GM18951 (cell line): Measurements from ENCODE around the gene SSTR5.

ENCODE experiments used
- POLR2A ChIP-seq: IDR thresholded peaks from 4 replicates; pipeline ENCODE4 v1.6.1; 2011; ENCODE audit warnings: mild to moderate bottlenecking; ENCODE audit not compliant: insufficient read length, insufficient read depth; ENCODE audit errors: extremely low read depth
- in situ Hi-C: fragments of 300-500 bp; cut with MboI; formaldehyde crosslinking; loops from one replicate; pipeline ENCODE4 v1.12.0; 2022; ENCODE audit warnings: low sequenced_read_pairs, mixed read lengths, inconsistent platforms; ENCODE audit not compliant: unreplicated experiment

Gene SSTR5

GRCh38 chr16:1066584-1067172, 5.9 kb upstream of the SSTR5 start:
- no peak for TF ChIP-seq POLR2A
- in situ Hi-C loops: loop anchor here (25.0 kb wide), 1 partner anchor 229 kb away; no protein-coding TSS in a partner anchor

DNA sequence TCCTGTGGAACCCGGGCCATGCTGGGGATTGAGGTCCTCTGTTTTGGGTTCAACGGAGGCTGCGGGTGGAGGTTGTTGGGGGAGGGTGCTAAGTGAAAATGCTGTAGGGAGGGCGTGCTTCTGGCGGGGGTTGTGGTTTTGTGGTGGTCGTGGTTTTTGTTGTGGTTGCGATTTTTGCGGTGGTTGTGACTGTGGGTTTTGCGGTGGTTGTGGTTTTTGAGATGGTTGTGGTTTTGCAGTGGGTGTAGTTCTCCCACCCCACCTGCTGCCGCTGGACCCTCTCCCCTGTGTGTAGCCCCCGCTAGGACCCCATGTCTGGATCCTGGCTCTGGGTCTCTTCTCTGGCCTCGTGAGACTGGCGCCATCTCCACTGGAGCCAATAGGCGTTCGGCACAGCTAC, 4.9 kb upstream of the SSTR5 start:
- no peak for TF ChIP-seq POLR2A
- in situ Hi-C loops: loop anchor here (25.0 kb wide), 1 partner anchor 230 kb away; no protein-coding TSS in a partner anchor

DNA sequence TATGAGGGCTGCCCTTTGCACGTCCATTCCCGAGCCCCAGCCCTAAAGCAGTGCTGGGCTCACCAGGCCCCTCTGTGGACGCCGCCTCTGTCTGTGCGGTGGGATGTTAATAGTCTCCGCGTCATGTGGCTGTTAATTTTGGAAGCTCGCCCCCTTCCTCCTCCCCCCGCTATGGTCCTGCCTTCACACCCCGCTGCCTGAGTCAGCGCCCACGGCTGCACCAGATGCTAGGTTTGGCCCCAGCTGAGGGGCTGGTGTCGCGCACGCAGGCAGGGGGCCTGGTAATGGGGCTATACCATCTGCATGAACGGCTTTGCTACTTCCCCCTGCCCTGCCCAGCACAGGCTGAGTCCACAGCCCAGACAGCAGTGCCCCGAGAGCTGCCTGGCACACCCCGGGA, 4.1 kb upstream of the SSTR5 start:
- in situ Hi-C loops: loop anchor here (25.0 kb wide), 1 partner anchor 231 kb away; no protein-coding TSS in a partner anchor
- no peak for TF ChIP-seq POLR2A

DNA sequence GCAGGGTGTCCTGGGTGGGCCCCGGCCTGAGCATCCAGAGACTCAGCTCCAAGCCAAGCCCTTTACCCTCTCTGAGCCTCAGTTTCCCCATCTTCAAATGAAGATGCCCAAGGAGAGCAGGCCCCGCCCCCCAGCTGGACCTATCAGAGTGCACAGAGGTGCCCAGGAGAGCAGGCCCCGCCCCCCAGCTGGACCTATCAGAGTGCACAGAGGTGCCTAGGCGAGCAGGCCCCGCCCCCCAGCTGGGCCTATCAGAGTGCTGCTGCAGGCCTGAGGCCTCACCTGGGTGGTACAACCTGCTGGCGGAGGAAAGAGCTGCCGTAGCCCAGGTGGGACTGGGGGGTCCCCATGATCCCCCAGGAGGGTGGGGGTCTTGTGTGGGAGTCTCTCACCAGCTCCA, 3.4 kb upstream of the SSTR5 start:
- in situ Hi-C loops: loop anchor here (25.0 kb wide), 1 partner anchor 232 kb away; no protein-coding TSS in a partner anchor
- no peak for TF ChIP-seq POLR2A

- no peak for TF ChIP-seq POLR2A
- in situ Hi-C loops: loop anchor here (25.0 kb wide), 1 partner anchor 233 kb away; no protein-coding TSS in a partner anchor
Measured at GRCh38 chr16:1070084-1070863, 2.3 kb upstream of the SSTR5 start.

- in situ Hi-C loops: loop anchor here (25.0 kb wide), 1 partner anchor 234 kb away; no protein-coding TSS in a partner anchor
- no peak for TF ChIP-seq POLR2A
Measured at GRCh38 chr16:1070864-1071408, 1.6 kb upstream of the SSTR5 start.

DNA sequence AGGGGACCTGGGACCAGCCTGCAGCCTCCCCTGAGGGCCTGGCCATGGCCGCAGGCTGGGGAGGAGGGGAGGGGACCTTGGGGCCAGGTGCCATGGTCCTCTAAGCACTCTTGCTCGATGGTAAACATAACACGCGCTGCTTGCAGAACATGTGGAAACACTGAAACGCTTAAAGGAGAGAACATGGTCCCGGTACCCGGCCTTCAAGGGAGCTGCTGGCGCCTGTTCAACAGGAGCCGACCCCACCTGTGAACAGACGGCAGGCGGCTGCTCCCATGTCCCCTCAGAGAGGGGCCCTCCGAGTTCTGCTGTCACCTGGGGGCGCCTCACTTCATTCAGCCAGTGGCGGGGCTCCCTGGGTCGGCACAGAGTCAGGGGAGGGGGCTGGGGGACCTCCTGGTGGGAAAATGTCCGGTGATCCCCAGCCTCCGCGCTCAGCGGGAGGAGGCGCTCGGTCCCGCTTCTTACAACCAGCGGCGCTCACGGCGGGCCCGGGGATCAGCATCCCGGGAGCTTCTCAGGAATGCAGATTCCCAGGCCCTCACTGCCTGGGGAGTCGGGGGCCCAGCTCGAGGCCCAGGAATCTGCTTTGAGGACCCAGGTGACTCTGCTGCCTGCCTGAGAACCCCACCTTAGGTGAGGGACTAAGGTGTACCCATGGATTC, 854 bp upstream of the SSTR5 start:
- in situ Hi-C loops: loop anchor here (25.0 kb wide), 1 partner anchor 234 kb away; no protein-coding TSS in a partner anchor

DNA sequence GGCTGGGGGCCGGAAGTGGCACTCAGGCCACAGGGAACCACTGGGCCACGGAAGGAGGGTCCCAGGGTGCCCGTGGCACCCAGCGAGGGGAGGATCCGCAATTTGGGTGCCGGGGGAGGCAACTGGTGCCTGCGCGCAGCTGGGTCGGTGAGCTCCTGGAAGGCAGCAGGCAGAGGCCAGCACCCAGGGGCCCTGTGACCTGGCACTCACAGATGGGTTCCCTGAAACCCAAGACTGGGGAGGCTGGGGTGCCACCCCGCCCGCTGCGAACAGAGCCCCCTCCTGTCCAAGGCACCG, 663 bp downstream of the SSTR5 start:
- no peak for TF ChIP-seq POLR2A
- in situ Hi-C loops: loop anchor here (25.0 kb wide), 1 partner anchor 236 kb away; no protein-coding TSS in a partner anchor

More for the DNA sequence above, 854 bp upstream of the SSTR5 start:
- TF ChIP-seq POLR2A: no peak

DNA sequence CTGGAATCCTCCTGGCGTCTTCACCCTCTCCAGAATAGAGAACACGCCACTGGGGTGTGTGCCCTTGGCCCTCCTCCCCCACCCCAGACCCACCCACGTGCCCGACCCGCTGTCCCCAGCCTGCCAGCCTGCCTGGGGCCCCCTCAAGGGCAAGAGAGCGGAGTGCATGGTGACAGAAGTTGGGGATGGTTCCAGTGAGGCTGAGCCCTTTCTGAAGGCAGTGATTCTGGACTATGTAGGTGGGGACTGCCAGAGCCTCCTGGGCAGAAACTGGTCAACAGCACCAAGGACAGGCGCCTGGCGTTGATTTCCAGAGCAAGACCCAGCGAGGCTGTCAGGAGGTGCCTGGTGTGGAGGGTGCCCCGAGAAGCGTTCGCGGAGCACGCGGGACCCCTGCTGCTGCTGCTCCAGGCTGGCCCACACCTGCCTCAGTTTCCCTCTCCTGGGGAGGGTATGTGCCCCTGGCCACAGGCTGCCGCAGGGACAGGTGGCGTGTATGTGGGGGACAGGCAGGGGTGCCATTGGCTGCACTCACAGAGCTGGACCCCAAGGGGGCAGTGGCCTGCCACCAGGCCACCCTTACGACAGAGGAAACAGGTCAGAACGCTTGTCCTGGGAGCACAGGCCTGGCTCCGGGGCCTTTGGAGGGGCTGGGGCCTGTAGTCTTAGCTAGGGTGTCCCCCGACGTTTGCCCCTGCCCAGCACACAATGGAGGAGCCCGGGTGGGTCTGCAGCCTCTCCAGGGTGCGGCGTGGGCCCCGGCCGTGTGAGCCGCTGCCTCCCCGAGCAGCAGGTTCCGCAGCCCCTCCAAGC, 1.2 kb downstream of the SSTR5 start:
- TF ChIP-seq POLR2A: no peak
- in situ Hi-C loops: loop anchor here (25.0 kb wide), 1 partner anchor 236 kb away; no protein-coding TSS in a partner anchor

GRCh38 chr16:1074379-1074649, 1.8 kb downstream of the SSTR5 start:
- no peak for TF ChIP-seq POLR2A
- in situ Hi-C loops: loop anchor here (25.0 kb wide), 1 partner anchor 237 kb away; no protein-coding TSS in a partner anchor

DNA sequence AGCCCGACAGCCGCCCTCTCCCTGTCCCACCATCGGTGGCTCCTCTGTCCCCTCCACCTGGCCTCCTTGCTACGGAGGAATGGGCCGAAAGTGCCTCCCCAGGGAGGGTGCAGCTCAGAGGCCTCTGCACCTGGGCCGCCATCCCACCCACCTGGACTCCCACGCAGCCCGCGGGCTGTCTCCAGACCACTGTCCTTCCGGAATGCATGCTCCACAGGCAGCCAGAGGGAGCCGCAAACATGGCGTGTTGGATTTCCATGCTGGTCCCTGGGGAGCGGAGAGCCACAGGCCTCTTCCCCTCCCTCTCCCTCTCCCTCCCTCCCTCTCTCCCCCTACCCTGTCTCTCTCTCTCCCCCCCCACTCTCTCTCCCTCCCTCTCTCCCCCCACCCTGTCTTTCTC, 3.0 kb downstream of the SSTR5 start:
- in situ Hi-C loops: no loop called here
- no peak for TF ChIP-seq POLR2A

DNA sequence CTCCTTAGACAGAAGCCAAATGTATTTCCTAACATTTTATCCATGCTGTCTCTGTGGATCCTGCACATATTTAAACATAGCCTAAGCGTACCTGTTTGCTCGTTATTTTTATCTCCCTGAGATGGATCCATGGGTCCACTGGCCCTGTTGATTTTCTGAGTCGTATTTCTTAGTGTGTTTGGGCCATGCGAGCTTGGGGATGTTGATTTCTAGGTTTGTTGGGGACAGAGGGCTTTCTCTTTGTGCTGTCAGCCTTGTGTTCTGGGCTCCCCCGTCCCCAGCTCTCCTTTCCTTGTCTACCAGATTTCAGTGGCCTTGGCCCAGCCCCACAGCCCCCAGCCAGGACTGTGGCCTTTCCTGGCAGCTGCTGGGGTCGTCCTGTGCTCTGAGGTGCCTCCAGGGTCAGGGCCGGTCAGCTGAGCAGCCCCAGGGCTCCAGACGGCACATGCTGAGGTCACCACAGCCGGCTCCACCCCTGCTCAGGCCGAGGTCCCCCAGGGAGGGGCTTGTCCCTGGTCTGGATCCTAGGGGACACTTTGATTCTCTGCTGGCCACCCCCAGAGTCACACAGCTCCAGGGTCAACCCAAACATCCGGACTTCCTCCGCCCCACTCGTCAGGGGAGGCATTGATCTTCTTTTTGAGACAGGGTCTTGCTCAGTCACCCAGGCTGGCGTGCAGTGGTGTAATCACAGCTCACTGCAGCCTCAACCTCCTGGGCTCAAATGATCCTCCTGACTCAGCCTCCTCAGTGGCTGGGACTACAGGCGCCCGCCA, 4.4 kb downstream of the SSTR5 start:
- TF ChIP-seq POLR2A: no peak
- in situ Hi-C loops: no loop called here

- TF ChIP-seq POLR2A: no peak
- in situ Hi-C loops: no loop called here
Measured at GRCh38 chr16:1077877-1078578, 5.5 kb downstream of the SSTR5 start.
